Epithelial cell of esophagus (primary cell): Measurements from ENCODE around the gene SFXN2.
A peak's percentile ranks its signal among the peaks of the same experiment; 100 is the strongest.
"Not testable (repeated sequence)": the region's sequence is repeated elsewhere in the genome, so short reads cannot be mapped to it uniquely, and the experiment has no call there.

Experiments used
- DNase-seq: peaks from one replicate; pipeline ENCODE4 v3.0.0; 2010; ENCODE audit warnings: low read depth
- H3K4me3 ChIP-seq: 2 replicates; pipeline ENCODE4 v1.5.1; 2011; ENCODE audit warnings: mild to moderate bottlenecking, low read length, control low read depth
- TF ChIP-seq, protein P1 (sequence below): IDR thresholded peaks from 2 replicates; pipeline ENCODE4 v1.5.1; 2011; ENCODE audit warnings: low read depth, mild to moderate bottlenecking, low read length, control low read depth, inconsistent platforms; ENCODE audit not compliant: insufficient read depth; ENCODE audit errors: missing control alignments

The SFXN2 gene

DNA sequence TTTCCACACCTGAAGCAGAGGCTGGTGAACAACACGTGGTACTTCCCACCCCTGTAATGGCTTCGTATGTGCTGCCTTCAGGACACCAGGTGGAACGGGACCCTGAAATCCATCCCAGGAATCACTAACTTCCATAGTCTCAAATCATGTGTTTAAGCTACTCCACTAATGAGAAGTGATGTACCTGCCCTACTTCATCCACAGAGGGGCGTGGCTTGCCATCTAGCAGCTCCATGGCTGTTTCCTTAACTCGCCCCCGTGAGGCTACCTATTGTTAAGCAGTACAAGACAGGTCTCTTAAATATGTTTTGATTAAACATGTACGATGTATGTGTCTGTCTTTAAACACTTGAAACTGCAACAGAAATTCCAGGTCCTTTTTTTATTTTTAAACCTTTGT lies 32.0 kb upstream of the SFXN2 start:
- DNase-seq, result peak; percentile 41
- no peak overlapping the region for H3K4me3 ChIP-seq
- TF ChIP-seq, protein P1, sequence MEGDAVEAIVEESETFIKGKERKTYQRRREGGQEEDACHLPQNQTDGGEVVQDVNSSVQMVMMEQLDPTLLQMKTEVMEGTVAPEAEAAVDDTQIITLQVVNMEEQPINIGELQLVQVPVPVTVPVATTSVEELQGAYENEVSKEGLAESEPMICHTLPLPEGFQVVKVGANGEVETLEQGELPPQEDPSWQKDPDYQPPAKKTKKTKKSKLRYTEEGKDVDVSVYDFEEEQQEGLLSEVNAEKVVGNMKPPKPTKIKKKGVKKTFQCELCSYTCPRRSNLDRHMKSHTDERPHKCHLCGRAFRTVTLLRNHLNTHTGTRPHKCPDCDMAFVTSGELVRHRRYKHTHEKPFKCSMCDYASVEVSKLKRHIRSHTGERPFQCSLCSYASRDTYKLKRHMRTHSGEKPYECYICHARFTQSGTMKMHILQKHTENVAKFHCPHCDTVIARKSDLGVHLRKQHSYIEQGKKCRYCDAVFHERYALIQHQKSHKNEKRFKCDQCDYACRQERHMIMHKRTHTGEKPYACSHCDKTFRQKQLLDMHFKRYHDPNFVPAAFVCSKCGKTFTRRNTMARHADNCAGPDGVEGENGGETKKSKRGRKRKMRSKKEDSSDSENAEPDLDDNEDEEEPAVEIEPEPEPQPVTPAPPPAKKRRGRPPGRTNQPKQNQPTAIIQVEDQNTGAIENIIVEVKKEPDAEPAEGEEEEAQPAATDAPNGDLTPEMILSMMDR, result no peak

DNA sequence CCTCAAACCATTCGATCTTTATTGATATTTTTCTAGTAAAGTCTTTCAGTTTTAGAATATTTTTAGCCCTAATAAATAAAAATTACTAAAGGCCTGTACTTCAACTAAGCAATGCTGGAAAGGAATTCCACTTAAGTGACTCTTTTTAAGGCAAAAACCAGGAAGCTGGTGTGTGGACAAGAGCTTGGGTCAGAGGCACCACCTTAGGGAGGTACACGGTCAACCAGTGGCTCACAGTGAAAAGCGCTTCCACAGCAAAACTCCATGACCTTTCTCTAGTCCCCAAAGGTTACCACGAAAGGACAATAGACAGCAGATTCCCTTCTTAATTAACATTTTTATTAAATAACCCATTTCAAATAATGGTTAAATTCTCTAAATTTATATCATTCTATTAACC lies 31.5 kb upstream of the SFXN2 start:
- DNase-seq, result no peak
- no peak overlapping the region for H3K4me3 ChIP-seq
- TF ChIP-seq, protein P1, result no peak

DNA sequence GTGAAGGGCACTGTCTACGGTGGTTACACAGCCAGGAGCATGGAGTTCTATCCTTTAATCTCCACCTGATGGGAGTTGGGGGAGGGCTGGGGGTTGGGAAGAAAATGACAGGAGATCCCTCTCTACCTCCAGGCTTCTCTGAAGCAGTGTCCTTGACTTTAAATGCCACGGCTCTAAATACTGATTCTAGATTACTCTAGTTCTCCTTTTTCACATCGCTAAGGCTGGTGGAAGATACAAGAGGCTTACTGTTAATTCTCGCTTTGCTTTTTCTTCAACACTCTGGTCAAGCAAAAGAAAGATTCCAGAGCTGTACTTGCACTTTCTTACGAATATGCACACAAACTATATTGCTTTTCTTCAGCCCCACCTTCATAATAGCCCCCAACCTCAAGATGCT lies 30.7 kb upstream of the SFXN2 start:
- no peak for DNase-seq
- TF ChIP-seq, protein P1, result no peak

DNA sequence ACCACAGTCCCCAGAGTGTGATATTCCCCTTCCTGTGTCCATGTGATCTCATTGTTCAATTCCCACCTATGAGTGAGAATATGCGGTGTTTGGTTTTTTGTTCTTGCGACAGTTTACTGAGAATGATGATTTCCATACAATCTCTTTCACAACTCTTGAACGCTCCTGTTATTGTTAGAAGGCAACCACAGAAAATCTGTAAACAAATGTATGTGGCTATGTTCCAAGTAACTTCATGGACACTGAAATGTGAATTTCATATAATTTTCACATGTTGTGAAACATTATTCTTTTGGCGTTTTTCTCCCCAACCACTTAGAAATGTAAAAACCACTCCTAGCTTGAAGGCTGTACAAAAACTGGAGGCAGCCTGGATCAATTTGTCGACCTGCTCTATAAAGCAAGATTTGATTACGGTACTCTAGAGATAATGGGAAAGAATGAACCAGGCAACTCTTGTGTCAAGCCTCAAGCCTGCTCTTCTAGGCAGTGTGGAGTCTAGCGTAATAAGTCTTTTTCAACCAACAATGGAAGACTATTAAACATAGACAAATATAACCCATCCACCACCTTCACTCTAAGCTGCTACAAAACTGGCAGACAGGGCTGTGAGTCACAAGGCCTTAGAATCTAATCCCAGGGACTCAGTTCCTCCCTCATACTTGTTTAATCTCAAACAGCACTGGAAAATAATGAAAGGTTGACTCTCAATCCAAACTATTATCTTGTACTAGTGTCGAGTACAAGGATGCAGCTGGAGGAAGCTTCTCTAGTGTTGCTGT lies 23.0 kb upstream of the SFXN2 start:
- TF ChIP-seq, protein P1, result no peak
- DNase-seq, result no peak
- no peak overlapping the region for H3K4me3 ChIP-seq

More for the DNA sequence above, 30.7 kb upstream of the SFXN2 start:
- no peak overlapping the region for H3K4me3 ChIP-seq

DNA sequence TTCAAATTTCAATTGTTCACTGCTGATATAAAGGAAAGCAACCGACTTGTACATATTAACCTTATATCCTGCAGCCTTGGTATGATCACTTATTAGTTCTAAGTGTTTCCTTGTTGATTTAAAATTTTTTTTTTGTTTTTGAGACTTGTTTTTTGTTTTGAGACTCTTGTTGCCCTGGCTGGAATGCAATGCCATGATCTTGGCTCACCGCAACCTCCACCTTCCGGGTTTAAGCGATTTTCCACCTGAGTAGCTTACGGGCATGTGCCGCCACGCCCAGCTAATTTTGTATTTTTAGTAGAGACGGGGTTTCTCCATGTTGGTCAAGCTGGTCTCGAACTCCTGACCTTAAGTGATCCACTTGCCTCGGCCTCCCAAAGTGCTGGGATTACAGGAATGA lies 19.0 kb upstream of the SFXN2 start:
- H3K4me3 ChIP-seq, DNase-seq: not testable (repeated sequence)

DNA sequence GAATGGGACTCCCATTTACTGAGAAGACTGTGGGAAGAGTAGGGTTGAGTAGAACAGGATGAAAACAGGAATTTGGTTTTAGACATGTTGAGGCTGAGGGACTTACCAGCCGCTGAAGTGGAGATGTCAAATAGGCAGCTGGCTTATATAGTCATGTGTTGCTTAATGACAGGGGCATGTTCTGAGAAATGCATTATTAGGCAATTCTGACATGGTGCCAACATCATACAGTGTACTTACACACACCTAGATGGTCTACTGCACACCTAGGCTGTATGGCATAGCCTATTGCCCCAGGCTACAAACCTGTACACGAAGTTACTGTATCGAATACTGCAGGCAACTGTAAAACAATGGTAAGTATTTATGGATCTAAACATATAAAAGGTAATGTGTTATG lies 17.7 kb upstream of the SFXN2 start:
- no peak overlapping the region for H3K4me3 ChIP-seq
- TF ChIP-seq, protein P1, result no peak
- DNase-seq, result peak; percentile 96

DNA sequence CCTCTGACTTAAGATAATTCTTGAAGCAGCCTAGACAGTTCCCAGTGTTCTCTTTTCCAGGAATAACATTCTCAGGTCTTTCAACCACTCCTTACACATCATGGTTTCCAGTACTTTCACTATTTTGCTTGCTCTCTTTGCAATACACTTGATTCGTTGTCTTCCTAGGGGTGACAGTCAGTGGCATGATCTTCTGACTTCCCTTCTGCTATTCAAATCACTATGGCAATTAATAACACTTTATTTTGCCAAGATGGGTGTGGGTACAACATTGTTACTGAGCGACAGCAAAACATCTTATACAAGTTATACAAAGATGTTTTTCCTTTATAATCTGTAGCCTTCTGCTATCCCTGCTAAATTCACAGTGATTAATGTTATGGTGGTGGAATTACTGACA lies 15.5 kb upstream of the SFXN2 start:
- TF ChIP-seq, protein P1, result no peak
- DNase-seq, result no peak
- no peak overlapping the region for H3K4me3 ChIP-seq
